SU-DHL-6 (cell line): Measurements from ENCODE around the gene TBC1D16.

Source experiments
- H2AFZ ChIP-seq: fragments of 200-600 bp; sonication (generic); 2 replicates; pipeline ENCODE4 v1.6.1; 2014; ENCODE audit warnings: low read depth, mild to moderate bottlenecking, moderate library complexity, mixed read lengths, antibody characterized with exemption, low read length; ENCODE audit not compliant: severe bottlenecking
- H3F3A ChIP-seq: fragments of 200-600 bp; shearing (Covaris generic); 2 replicates; pipeline ENCODE4 v1.6.0; 2016; ENCODE audit warnings: antibody characterized with exemption, mild to moderate bottlenecking; ENCODE audit not compliant: insufficient read depth
- H3K27ac ChIP-seq: fragments of 200-600 bp; sonication (generic); 2 replicates; pipeline ENCODE4 v1.5.1; 2016; ENCODE audit warnings: low read depth, mild to moderate bottlenecking, low read length, moderate library complexity, mixed read lengths
- H3K27me3 ChIP-seq: fragments of 200-600 bp; sonication (generic), shearing (Covaris generic); 2 replicates; pipeline ENCODE4 v1.6.0; 2014; ENCODE audit warnings: mild to moderate bottlenecking, low read length
- H3K36me3 ChIP-seq: fragments of 200-600 bp; sonication (generic); 2 replicates; pipeline ENCODE4 v1.6.1; 2014; ENCODE audit warnings: mild to moderate bottlenecking, low read length, mixed read lengths
- H3K4me2 ChIP-seq: fragments of 300-600, 200-600 bp; shearing (Covaris generic), sonication (generic); 2 replicates; pipeline ENCODE4 v1.6.0; 2014; ENCODE audit warnings: low read length, low read depth, mild to moderate bottlenecking; ENCODE audit not compliant: poor library complexity, severe bottlenecking
- H3K4me3 ChIP-seq: fragments of 200-600 bp; sonication (generic); 2 replicates; pipeline ENCODE4 v1.5.1; 2014; ENCODE audit warnings: antibody characterized with exemption, low read length, mild to moderate bottlenecking, mixed read lengths; ENCODE audit not compliant: insufficient read depth, poor library complexity, severe bottlenecking
- H3K79me2 ChIP-seq: fragments of 200-600 bp; sonication (generic); 2 replicates; pipeline ENCODE4 v1.6.1; 2014; ENCODE audit warnings: mild to moderate bottlenecking, low read length, moderate library complexity; ENCODE audit not compliant: insufficient read depth
- H3K9ac ChIP-seq: fragments of 200-600 bp; sonication (generic); 2 replicates; pipeline ENCODE4 v1.7.0; 2014; ENCODE audit warnings: mild to moderate bottlenecking, low read length
- H3K9me2 ChIP-seq: fragments of 200-600 bp; sonication (generic); replicated peaks from 2 replicates; pipeline ENCODE4 v1.6.1; 2014; ENCODE audit warnings: low read length; ENCODE audit not compliant: insufficient read depth
- H3K9me3 ChIP-seq: fragments of 200-600 bp; sonication (generic); 2 replicates; pipeline ENCODE4 v1.6.1; 2014; ENCODE audit warnings: low read length, mixed read lengths; ENCODE audit not compliant: insufficient read depth
- H4K20me1 ChIP-seq: fragments of 200-600 bp; sonication (generic); 2 replicates; pipeline ENCODE4 v1.6.1; 2014; ENCODE audit warnings: low read depth, mild to moderate bottlenecking, antibody characterized with exemption, low read length, moderate library complexity, mixed read lengths
- EZH2phosphoT487 ChIP-seq: fragments of 200-600 bp; sonication (generic), shearing (Covaris generic); conservative IDR thresholded peaks from 2 replicates; pipeline ENCODE4 v1.6.1; 2018; ENCODE audit warnings: mild to moderate bottlenecking, antibody characterized with exemption, low read length, moderate library complexity, mixed read lengths
- TF ChIP-seq, protein P1 (sequence below): fragments of 200-600 bp; sonication (generic); IDR thresholded peaks from one replicate; pipeline ENCODE4 v1.5.1; 2017; ENCODE audit warnings: antibody characterized with exemption, mild to moderate bottlenecking, low read length, moderate library complexity; ENCODE audit not compliant: insufficient read depth, poor library complexity, severe bottlenecking

TBC1D16 gene

GRCh38 chr17:80028030-80028429, 7.6 kb downstream of the TBC1D16 start:
- Histone ChIP-seq H3K79me2 (no peaks in the 10 kb centered on the region), H3K36me3 (no peaks in the 10 kb centered on the region), H3F3A (no peaks in the 10 kb centered on the region), H4K20me1 (no peaks in the 10 kb centered on the region), H3K9me2 (no peaks in the 10 kb centered on the region), H3K27me3 (no peaks in the 10 kb centered on the region), H3K9ac (no peak overlapping the region), H3K9me3 (no peaks in the 10 kb centered on the region), H3K4me2 (no peak overlapping the region), H2AFZ (no peak overlapping the region), H3K4me3 (no peak overlapping the region), H3K27ac (no peak overlapping the region)
- TF ChIP-seq EZH2phosphoT487 = no peak
- TF ChIP-seq, protein P1, sequence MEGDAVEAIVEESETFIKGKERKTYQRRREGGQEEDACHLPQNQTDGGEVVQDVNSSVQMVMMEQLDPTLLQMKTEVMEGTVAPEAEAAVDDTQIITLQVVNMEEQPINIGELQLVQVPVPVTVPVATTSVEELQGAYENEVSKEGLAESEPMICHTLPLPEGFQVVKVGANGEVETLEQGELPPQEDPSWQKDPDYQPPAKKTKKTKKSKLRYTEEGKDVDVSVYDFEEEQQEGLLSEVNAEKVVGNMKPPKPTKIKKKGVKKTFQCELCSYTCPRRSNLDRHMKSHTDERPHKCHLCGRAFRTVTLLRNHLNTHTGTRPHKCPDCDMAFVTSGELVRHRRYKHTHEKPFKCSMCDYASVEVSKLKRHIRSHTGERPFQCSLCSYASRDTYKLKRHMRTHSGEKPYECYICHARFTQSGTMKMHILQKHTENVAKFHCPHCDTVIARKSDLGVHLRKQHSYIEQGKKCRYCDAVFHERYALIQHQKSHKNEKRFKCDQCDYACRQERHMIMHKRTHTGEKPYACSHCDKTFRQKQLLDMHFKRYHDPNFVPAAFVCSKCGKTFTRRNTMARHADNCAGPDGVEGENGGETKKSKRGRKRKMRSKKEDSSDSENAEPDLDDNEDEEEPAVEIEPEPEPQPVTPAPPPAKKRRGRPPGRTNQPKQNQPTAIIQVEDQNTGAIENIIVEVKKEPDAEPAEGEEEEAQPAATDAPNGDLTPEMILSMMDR = no peak

GRCh38 chr17:80027043-80027435, 8.6 kb downstream of the TBC1D16 start:
- Histone ChIP-seq H3K9me2 (no peaks in the 10 kb centered on the region), H3K4me2 (no peak overlapping the region), H3K36me3 (no peaks in the 10 kb centered on the region), H3K9me3 (no peaks in the 10 kb centered on the region), H3K4me3 (no peak overlapping the region), H3K79me2 (no peaks in the 10 kb centered on the region), H3K9ac (no peak overlapping the region), H2AFZ (no peak overlapping the region), H3F3A (0 out of 2 replicates have a peak, but pooled peaks cover under 1% of the 10 kb centered on the region), H4K20me1 (no peaks in the 10 kb centered on the region), H3K27ac (no peak overlapping the region), H3K27me3 (no peaks in the 10 kb centered on the region)
- no peak for TF ChIP-seq EZH2phosphoT487
- TF ChIP-seq, protein P1 = no peak

DNA sequence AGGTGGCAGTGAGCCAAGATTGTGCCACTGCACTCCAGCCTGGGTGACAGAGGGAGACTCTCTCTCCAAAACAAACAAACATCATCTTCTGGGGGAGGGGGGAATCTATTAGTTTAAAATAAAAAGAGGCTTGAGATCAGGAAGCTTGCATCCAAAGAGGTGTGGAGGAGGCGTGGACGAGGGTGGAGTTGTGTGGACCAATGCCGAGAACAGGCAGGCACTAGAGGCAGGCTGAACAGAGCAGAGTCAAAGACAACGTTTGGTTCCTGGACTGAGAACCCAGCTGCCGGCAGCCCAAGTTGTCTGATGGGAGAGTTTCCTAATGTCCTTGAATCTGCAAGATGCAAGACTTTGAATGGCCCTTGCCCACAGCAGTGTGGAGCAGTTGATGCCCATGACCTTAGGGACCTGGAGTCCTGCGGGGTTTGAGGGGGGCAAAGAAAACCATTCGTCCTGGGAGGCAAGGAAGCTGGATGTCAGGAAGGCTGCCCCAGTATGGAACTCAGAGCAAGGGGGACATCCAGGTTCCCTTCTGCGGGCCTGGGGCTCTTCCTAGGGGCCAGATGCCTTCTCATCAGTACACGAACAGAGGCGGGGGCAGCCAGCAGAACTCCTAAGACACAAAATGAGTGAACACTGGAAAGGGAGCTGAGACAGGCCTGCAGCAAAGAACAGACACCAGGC, 9.2 kb downstream of the TBC1D16 start:
- Histone ChIP-seq H4K20me1 (no peaks in the 10 kb centered on the region), H3K79me2 (no peaks in the 10 kb centered on the region)

More for the DNA sequence above, 9.2 kb downstream of the TBC1D16 start:
- Histone ChIP-seq H3K27ac (no peak overlapping the region), H3K9ac (no peak overlapping the region), H3K4me2 (no peak overlapping the region), H2AFZ (no peak overlapping the region), H3F3A (0 out of 2 replicates have a peak, but pooled peaks cover 2% of the 10 kb centered on the region), H3K9me2 (no peaks in the 10 kb centered on the region), H3K4me3 (no peak overlapping the region), H3K27me3 (no peaks in the 10 kb centered on the region), H3K9me3 (no peaks in the 10 kb centered on the region), H3K36me3 (no peaks in the 10 kb centered on the region)
- TF ChIP-seq, protein P1 = no peak
